MCF 10A (cell line): ENCODE measurements around the gene DGKG. TPM values are rescaled to one million over a fixed set of nuclear protein-coding genes. Genes with fewer than 3 reads are reported as not detected.

Experiments used
- Bru-seq: library from RNA; stranded (reverse); fragments of 400-500 nt; gene quantifications from one replicate; lab custom pipeline; 2021; lab: Mats Ljungman, UMichigan
- BruChase-seq, 2 experiments: library from RNA; stranded (reverse); fragments of 400-500 nt; gene quantifications; one replicate each; lab custom pipeline; 2021; lab: Mats Ljungman, UMichigan
- BruUV-seq: library from RNA; stranded (reverse); fragments of 400-500 nt; replicated peaks from 2 replicates; lab custom pipeline; 2021; lab: Mats Ljungman, UMichigan
- CTCF ChIA-PET: fragments of 300-600 bp; sonication (Branson Sonifier 250); formaldehyde crosslinking; extraction: SDS; loops from one replicate; lab custom pipeline; 2021; ENCODE audit warnings: antibody characterized with exemption, inconsistent platforms; lab: Yijun Ruan, JAX
- POLR2A ChIA-PET: fragments of 300-600, 350-650 bp; sonication (Branson Sonifier 250); formaldehyde crosslinking; extraction: SDS; loops from one replicate; lab custom pipeline; 2020; ENCODE audit warnings: antibody characterized with exemption, inconsistent platforms; lab: Yijun Ruan, JAX
- DNase-seq: peaks from one replicate; pipeline ENCODE4 v3.0.0-alpha.2; 2018; ENCODE audit not compliant: unreplicated experiment
- H3K27ac Mint-ChIP-seq: one replicate; pipeline ENCODE4 v1.8.0; 2022; ENCODE audit warnings: mild to moderate bottlenecking, low read depth, mixed read lengths; ENCODE audit not compliant: unreplicated experiment
- H3K27me3 Mint-ChIP-seq: one replicate; pipeline ENCODE4 v1.8.0; 2022; ENCODE audit warnings: mixed read lengths; ENCODE audit not compliant: insufficient read depth, unreplicated experiment
- H3K36me3 Mint-ChIP-seq: one replicate; pipeline ENCODE4 v1.8.0; 2022; ENCODE audit warnings: mild to moderate bottlenecking, moderate library complexity, mixed read lengths; ENCODE audit not compliant: insufficient read depth, unreplicated experiment
- H3K4me1 Mint-ChIP-seq: one replicate; pipeline ENCODE4 v1.8.0; 2022; ENCODE audit warnings: mixed read lengths; ENCODE audit not compliant: insufficient read depth, unreplicated experiment
- H3K4me3 Mint-ChIP-seq: one replicate; pipeline ENCODE4 v1.8.0; 2022; ENCODE audit warnings: mild to moderate bottlenecking, moderate library complexity, mixed read lengths; ENCODE audit not compliant: unreplicated experiment
- H3K9me3 Mint-ChIP-seq: one replicate; pipeline ENCODE4 v1.8.0; 2022; ENCODE audit warnings: mixed read lengths; ENCODE audit not compliant: unreplicated experiment
- intact Hi-C: fragments of 100-400 bp; cut with micrococcal nuclease; formaldehyde crosslinking; loops from 2 replicates; pipeline ENCODE4 v1.14.1; 2022
- long read RNA-seq: library from polyadenylated mRNA; stranded (forward); transcript quantifications from one replicate; pipeline ENCODE4 v2.0.0, GENCODE V29; 2022
- total RNA-seq: library from RNA; stranded (reverse); gene quantifications from 2 replicates; pipeline ENCODE4 v1.2.3, GENCODE V29; 2022
- TF ChIP-seq, protein P1 (sequence below): fragments of 200-600 bp; IDR thresholded peaks from one replicate; pipeline ENCODE4 v1.8.0; 2022; ENCODE audit warnings: antibody characterized with exemption, mild to moderate bottlenecking; ENCODE audit not compliant: unreplicated experiment

Gene DGKG
- not detected in 2 replicates for total RNA-seq
- percentile 6 among the genes with signal in this experiment for Bru-seq, nascent RNA
- percentile 5 among the genes with signal in this experiment for BruChase-seq, experiment 1, labeled RNA remaining after a 6-hour chase
- percentile 7 among the genes with signal in this experiment for BruChase-seq, experiment 2, labeled RNA remaining after a 2-hour chase
- long read RNA-seq = 0 reads

DNA sequence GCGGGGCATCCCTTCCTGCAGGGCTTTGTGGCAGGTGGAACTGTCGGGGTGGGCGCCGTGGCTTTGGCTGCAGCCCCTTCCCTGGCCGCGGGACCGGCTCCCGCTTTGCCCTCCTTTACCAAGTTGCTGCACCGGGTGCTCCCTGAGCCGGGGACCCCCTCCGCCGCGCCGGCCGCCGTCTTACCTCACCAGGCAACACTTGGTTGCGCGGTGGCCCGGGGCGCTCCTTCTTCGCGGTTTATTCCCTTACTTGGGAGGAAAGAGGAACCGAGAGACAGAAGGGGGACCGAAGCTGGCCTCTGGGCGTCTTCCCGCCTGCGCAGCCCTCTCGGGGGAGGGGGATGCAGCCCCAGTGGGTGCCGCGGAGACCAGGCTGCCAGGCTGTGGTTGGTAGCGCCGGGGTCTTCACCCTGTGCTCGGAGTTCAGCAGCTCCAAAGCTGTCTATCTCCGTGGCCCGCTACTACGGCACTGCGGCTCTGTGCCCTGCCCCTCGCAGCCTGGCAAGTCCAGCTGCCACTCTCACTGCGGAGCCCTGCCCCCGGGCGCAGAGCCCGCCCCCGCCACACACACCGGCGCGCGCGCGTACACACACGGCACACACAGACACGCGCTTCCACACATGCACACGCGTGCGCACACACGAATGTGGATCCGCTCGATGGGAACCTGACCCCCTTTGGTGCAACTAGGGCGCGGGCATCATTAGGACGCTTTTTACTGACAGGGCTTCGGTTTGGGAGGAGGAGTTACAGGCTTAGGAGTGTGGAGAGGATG is at the start of gene DGKG:
DGKG (minus strand) TSS at position 473 of the 775 bp plus-strand sequence. CDS start 41,775 bp downstream, outside the sequence.
- intact Hi-C loops = no loop called here
- no peaks in the 10 kb centered on the region for H3K9me3 Mint-ChIP-seq
- POLR2A ChIA-PET = no interaction called here
- H3K4me3 Mint-ChIP-seq = no peak within 1 kb of the TSS
- TF ChIP-seq, protein P1, sequence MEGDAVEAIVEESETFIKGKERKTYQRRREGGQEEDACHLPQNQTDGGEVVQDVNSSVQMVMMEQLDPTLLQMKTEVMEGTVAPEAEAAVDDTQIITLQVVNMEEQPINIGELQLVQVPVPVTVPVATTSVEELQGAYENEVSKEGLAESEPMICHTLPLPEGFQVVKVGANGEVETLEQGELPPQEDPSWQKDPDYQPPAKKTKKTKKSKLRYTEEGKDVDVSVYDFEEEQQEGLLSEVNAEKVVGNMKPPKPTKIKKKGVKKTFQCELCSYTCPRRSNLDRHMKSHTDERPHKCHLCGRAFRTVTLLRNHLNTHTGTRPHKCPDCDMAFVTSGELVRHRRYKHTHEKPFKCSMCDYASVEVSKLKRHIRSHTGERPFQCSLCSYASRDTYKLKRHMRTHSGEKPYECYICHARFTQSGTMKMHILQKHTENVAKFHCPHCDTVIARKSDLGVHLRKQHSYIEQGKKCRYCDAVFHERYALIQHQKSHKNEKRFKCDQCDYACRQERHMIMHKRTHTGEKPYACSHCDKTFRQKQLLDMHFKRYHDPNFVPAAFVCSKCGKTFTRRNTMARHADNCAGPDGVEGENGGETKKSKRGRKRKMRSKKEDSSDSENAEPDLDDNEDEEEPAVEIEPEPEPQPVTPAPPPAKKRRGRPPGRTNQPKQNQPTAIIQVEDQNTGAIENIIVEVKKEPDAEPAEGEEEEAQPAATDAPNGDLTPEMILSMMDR = no peak
- H3K36me3 Mint-ChIP-seq = no peaks in the 10 kb centered on the region
- DNase-seq = no peak
- no peak within 1 kb of the TSS for H3K27ac Mint-ChIP-seq
- BruUV-seq = no TSS peak
- CTCF ChIA-PET = no interaction called here
- H3K27me3 Mint-ChIP-seq = peaks cover 54% of the 10 kb centered on the region
- no peaks in the 10 kb centered on the region for H3K4me1 Mint-ChIP-seq

DNA sequence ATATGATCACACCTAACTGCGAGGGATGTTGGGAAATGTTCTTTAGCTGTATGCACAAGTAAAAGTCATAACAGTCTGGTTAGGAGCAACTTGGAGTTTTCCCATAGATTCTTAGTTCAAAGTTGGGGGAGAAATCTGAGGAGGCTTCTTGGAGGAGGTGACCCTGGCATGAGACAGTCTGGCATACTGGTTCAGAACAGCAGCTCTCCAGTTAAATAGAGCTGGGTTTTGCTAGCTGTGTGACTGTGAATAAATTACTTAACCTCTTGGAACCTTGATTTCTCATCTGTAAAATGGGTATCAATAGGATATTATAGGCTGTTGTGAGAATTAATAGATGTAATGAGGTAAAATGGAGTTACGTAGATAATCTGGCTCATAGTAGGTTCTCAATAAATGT is 49.1 kb upstream of the DGKG start:
- ChIA-PET CTCF (no interaction called here), POLR2A (interaction anchor here (1.1 kb wide), 1 partner anchor 11 kb away, joined by 3 read pairs; no protein-coding TSS in a partner anchor)
- Mint-ChIP-seq H3K27me3 (peaks cover 12% of the 10 kb centered on the region), H3K4me1 (peaks cover 38% of the 10 kb centered on the region), H3K9me3 (no peaks in the 10 kb centered on the region), H3K4me3 (no peak overlapping the region), H3K36me3 (no peaks in the 10 kb centered on the region), H3K27ac (no peak overlapping the region)
- no TSS peak for BruUV-seq
- no peak for DNase-seq
- TF ChIP-seq, protein P1 = no peak
- intact Hi-C loops = no loop called here

DNA sequence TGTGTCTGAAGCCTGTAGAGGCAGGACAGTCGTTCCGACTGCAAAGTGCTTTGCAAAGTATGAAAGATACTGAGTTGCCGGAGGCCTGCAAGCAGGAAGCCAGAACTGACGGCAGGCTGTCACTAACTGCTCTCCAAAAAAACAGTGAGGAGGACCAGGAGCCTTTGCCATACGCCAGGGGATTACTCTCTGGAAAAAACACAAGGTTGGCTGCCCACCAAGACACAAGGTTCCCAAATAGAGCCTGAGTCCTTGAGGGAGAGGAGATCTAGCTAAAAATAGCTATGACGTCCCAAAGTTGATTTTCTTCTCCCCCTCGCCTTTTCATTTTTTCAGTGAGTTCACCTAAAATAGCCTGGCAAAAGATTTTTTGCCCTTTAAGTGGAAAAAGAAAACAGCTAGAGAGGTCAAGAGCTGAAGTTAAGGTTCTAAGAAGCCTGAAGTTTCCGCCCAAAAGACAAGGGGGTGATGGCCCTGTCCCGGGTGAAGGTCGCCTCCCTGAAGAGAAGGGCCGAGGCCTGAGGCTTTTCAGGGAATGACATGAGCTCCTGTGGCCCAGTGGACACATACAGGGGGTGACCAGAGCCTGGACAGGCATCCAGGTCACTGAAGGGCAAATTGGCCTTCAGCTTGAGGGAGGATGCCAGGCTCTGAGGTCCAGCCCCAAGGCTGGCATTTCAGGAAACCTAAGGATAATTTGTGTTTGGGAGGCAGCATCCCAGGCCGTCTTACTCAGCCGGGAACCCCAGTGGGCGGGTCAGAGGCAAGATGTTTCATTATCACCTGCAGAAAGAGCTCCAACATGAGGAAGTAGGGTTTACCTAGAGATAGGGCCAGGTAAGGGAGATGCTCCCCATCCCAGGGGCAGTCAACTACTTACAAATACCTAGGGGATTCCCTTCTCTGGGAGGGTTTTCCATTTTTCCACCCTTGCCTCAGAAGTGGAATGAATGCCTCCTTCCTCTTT is 44.9 kb upstream of the DGKG start:
- peaks cover 12% of the 10 kb centered on the region for H3K27me3 Mint-ChIP-seq
- no TSS peak for BruUV-seq

More for the DNA sequence above, 44.9 kb upstream of the DGKG start:
- no peak for DNase-seq
- intact Hi-C loops = no loop called here
- ChIA-PET CTCF (interaction anchor here (0.6 kb wide), 1 partner anchor 408 kb away, joined by 4 read pairs; no protein-coding TSS in a partner anchor), POLR2A (no interaction called here)
- H3K4me3 Mint-ChIP-seq = no peak overlapping the region
- H3K9me3 Mint-ChIP-seq = no peaks in the 10 kb centered on the region
- peaks cover under 1% of the 10 kb centered on the region for H3K4me1 Mint-ChIP-seq
- TF ChIP-seq, protein P1 = no peak
- H3K27ac Mint-ChIP-seq = no peak overlapping the region
- no peaks in the 10 kb centered on the region for H3K36me3 Mint-ChIP-seq
